ENCODE data around the gene R3HDM1. TPM values are rescaled to one million over a fixed set of nuclear protein-coding genes. Genes with fewer than 3 reads are reported as not detected.

The R3HDM1 gene
- total and polyA plus RNA-seq, 2 of the 4 experiments (the other 2 are of a cell fraction): 5.9 to 38.1 TPM

DNA sequence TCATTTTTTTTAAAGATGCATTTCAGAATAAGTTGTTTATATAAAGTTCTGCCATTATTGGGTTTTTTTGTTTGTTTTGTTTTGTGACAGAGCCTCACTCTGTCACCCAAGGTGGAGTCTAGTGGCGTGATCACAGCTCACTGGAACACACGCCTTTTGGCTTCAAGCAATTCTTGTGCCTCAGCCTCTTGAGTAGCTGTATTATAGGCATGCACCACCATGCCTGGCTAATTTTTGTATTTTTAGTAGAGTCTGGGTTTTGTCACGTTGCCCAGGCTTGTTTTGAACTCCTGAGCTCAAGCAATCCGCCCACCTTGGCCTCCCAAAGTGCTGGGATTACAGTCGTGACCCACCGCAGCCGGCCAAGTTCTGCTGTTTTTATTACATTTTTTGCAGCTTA is 72.3 kb downstream of the R3HDM1 start:
- no peak for DNase-seq
- CTCF ChIA-PET: no interaction called here
- Histone ChIP-seq H4K20me1 (ENCODE audit: insufficient read depth, low read length) (no peaks in the 10 kb centered on the region), H3K27me3 (ENCODE audit: control insufficient read depth, insufficient read depth, low read length) (no peaks in the 10 kb centered on the region), H2BK120ac (ENCODE audit: low read depth, low read length) (no peak overlapping the region), H3K23ac (ENCODE audit: low read depth, low read length) (no peak overlapping the region), H4K8ac (ENCODE audit: low read depth in 2 of 2, low read length in 2 of 2) (no peak overlapping the region), H3K4me1 (ENCODE audit: control insufficient read depth, insufficient read depth, low read length) (no peaks in the 10 kb centered on the region), H2BK20ac (ENCODE audit: low read depth, low read length) (no peak overlapping the region), H3K56ac (ENCODE audit: extremely low read depth, insufficient read depth, low read length) (no peak overlapping the region), H3K18ac (ENCODE audit: low read depth, low read length) (no peak overlapping the region), H3K36me3 (ENCODE audit: control insufficient read depth, insufficient read depth, low read length) (peaks cover 9% of the 10 kb centered on the region), H3K4me3 (ENCODE audit: insufficient read depth, low read depth, low read length) (no peak overlapping the region), H2AK5ac (ENCODE audit: low read depth, low read length) (no peak overlapping the region), H3K9me1 (ENCODE audit: insufficient read depth, low read length) (no peaks in the 10 kb centered on the region), H3K4me2 (ENCODE audit: low read depth, low read length) (no peak overlapping the region), H3K27ac (ENCODE audit: insufficient read depth, low read length) (no peak overlapping the region), H2BK5ac (ENCODE audit: low read depth, low read length, poor library complexity, severe bottlenecking) (no peak overlapping the region), H2BK15ac (ENCODE audit: low read depth, low read length) (no peak overlapping the region), H3K9me3 (ENCODE audit: control insufficient read depth, insufficient read depth, low read length) (no peaks in the 10 kb centered on the region), H4K91ac (ENCODE audit: insufficient read depth, low read depth, low read length) (no peak overlapping the region), H4K5ac (ENCODE audit: low read depth, low read length) (no peak overlapping the region), H3K14ac (replicated peaks; ENCODE audit: low read depth, low read length) (no peak overlapping the region), H2AFZ (replicated peaks; ENCODE audit: low read length, poor library complexity) (no peak overlapping the region), H3K4ac (ENCODE audit: low read depth, low read length) (no peak overlapping the region), H2AK9ac (replicated peaks; ENCODE audit: low read depth, low read length, poor library complexity) (no peak overlapping the region), H3K9ac (ENCODE audit: low read depth, low read length) (no peak overlapping the region), H3K79me1 (ENCODE audit: low read depth in 1 of 2, low read length in 2 of 2) (peaks cover 0 to 6% of the 10 kb centered on the region in 2 experiments; a peak in 1 of 4 replicates)
- dilution Hi-C loops (cut with HindIII; ENCODE audit: low sequenced_read_pairs, unreplicated experiment) (no loop called here), in situ Hi-C loops (cut with MboI; ENCODE audit: low sequenced_read_pairs) (loop anchor here (10.0 kb wide), 1 partner anchor 599 kb away; no protein-coding TSS in a partner anchor), intact Hi-C loops (cut with micrococcal nuclease) (no loop called here)
- BruUV-seq (replicated peaks): no TSS peak
- TF ChIP-seq NFE2L2 (IDR thresholded peaks at IDR 0.05; ENCODE audit: low read depth, low read length): no peak
- no peak for TF ChIP-seq MXI1 (IDR thresholded peaks at IDR 0.05; ENCODE audit: borderline replicate concordance, low read depth, low read length)
- TF ChIP-seq, protein P1, sequence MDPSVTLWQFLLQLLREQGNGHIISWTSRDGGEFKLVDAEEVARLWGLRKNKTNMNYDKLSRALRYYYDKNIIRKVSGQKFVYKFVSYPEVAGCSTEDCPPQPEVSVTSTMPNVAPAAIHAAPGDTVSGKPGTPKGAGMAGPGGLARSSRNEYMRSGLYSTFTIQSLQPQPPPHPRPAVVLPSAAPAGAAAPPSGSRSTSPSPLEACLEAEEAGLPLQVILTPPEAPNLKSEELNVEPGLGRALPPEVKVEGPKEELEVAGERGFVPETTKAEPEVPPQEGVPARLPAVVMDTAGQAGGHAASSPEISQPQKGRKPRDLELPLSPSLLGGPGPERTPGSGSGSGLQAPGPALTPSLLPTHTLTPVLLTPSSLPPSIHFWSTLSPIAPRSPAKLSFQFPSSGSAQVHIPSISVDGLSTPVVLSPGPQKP (IDR thresholded peaks at IDR 0.05; ENCODE audit: borderline replicate concordance, low read depth, low read length): no peak
- TF ChIP-seq MAZ (IDR thresholded peaks at IDR 0.05; ENCODE audit: borderline replicate concordance, low read depth, low read length): no peak
- no peak for TF ChIP-seq CEBPB (IDR thresholded peaks at IDR 0.05; ENCODE audit: low read depth, low read length)
- TF ChIP-seq, protein P2, sequence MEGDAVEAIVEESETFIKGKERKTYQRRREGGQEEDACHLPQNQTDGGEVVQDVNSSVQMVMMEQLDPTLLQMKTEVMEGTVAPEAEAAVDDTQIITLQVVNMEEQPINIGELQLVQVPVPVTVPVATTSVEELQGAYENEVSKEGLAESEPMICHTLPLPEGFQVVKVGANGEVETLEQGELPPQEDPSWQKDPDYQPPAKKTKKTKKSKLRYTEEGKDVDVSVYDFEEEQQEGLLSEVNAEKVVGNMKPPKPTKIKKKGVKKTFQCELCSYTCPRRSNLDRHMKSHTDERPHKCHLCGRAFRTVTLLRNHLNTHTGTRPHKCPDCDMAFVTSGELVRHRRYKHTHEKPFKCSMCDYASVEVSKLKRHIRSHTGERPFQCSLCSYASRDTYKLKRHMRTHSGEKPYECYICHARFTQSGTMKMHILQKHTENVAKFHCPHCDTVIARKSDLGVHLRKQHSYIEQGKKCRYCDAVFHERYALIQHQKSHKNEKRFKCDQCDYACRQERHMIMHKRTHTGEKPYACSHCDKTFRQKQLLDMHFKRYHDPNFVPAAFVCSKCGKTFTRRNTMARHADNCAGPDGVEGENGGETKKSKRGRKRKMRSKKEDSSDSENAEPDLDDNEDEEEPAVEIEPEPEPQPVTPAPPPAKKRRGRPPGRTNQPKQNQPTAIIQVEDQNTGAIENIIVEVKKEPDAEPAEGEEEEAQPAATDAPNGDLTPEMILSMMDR (conservative IDR thresholded peaks at IDR 0.05; ENCODE audit: low read depth, low read length): no peak
- no peak for TF ChIP-seq POLR2A (IDR thresholded peaks at IDR 0.05; ENCODE audit: low read depth, low read length)
- TF ChIP-seq CHD1 (IDR thresholded peaks at IDR 0.05; ENCODE audit: low read depth, low read length): no peak
- no peak for ATAC-seq (ENCODE audit: low read depth)
- POLR2A ChIA-PET (ENCODE audit: unreplicated experiment): no interaction called here
- WGBS, 2 experiments (ENCODE audit: extremely low coverage in 2 of 2, insufficient read length in 1 of 2): 100% methylated on average over 5 of the region's 7 CpGs; no CpG with 5 or more reads in 1 of the 2 experiments
